Muscle layer of duodenum (tissue), 2 donors: Measurements from ENCODE around the gene KAZN.

ENCODE experiments used
- H3K27ac ChIP-seq: one replicate; pipeline ENCODE4 v1.7.0; 2013; ENCODE audit warnings: mild to moderate bottlenecking, low read length
- H3K27me3 ChIP-seq: one replicate; pipeline ENCODE4 v1.7.0; 2013; ENCODE audit warnings: low read depth, mild to moderate bottlenecking, control low read depth, low read length
- H3K36me3 ChIP-seq, 2 donors: one replicate each; pipeline ENCODE4 v1.7.0; 2013; ENCODE audit warnings: low read length in 2 of 2, control low read depth in 1 of 2, mild to moderate bottlenecking in 1 of 2; ENCODE audit not compliant: insufficient read depth in 2 of 2, control insufficient read depth in 1 of 2
- H3K4me1 ChIP-seq, 2 donors: one replicate each; pipeline ENCODE4 v1.7.0; 2013; ENCODE audit warnings: low read length in 2 of 2, mild to moderate bottlenecking in 2 of 2, control low read depth in 1 of 2, moderate library complexity in 1 of 2; ENCODE audit not compliant: insufficient read depth in 2 of 2, control insufficient read depth in 1 of 2
- H3K4me3 ChIP-seq, 2 donors: one replicate each; pipeline ENCODE4 v1.7.0; 2013; ENCODE audit warnings: low read length in 2 of 2, low read depth in 1 of 2, mild to moderate bottlenecking in 1 of 2
- H3K9me3 ChIP-seq, 2 donors: one replicate each; pipeline ENCODE4 v1.7.0; 2013; ENCODE audit warnings: low read length in 2 of 2, control low read depth in 1 of 2, mild to moderate bottlenecking in 1 of 2; ENCODE audit not compliant: control insufficient read depth in 1 of 2
- donor health status: healthy.

Gene KAZN

GRCh38 chr1:14603645-14604044 is 5.2 kb downstream of the KAZN start:
- H3K9me3 ChIP-seq, result no peaks in the 10 kb centered on the region
- no peak overlapping the region for H3K27ac ChIP-seq
- peaks cover 0 to 2% of the 10 kb centered on the region in 2 donors for H3K4me1 ChIP-seq
- peaks cover 23% of the 10 kb centered on the region for H3K27me3 ChIP-seq
- H3K4me3 ChIP-seq, result no peak overlapping the region
- no peaks in the 10 kb centered on the region for H3K36me3 ChIP-seq

DNA sequence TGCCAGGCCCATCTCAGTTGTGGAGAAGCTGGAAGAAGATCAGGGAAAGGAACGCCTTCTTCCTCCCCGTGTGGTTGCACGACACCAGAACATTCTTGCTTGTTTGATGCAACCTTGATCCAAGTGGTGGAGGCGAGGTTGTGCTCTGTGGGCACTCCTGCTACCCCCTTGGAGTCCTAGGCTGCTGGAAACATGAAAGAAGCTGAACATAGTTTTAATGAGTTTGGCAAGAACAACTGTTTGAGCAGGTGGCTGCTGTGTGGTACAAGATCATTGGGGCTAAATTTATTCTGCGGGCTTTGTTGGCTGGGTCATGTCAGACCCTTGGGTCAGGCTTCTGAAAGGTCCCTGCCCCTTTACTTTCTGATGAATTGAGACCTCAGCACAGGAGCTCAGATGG is 5.9 kb downstream of the KAZN start:
- Histone ChIP-seq H3K27me3 (peaks cover 20% of the 10 kb centered on the region), H3K27ac (no peak overlapping the region), H3K4me3 (no peak overlapping the region), H3K4me1 (no peaks in the 10 kb centered on the region), H3K9me3 (no peaks in the 10 kb centered on the region), H3K36me3 (no peaks in the 10 kb centered on the region)

DNA sequence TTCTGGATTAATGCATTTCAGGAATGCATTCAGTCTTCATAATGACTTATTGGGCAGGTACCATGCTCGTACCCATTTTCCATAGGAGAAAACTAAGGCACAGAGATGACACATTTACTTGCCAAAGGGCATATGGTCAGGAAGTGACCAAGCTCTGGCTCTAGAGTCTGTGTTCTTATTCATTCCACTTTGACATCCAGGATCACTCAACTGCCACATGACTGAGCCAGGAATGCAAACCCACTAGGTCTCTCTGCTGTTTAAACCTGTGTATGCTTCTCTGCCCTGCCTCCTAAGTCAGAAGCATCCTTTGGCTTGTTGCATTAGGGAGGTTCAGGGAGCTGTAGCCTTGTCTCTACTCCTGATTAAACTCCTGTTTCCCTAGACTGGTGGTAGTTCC is 7.5 kb downstream of the KAZN start:
- Histone ChIP-seq H3K4me1 (no peaks in the 10 kb centered on the region), H3K36me3 (no peaks in the 10 kb centered on the region), H3K27me3 (peaks cover 6% of the 10 kb centered on the region), H3K27ac (no peak overlapping the region), H3K4me3 (no peak overlapping the region), H3K9me3 (no peaks in the 10 kb centered on the region)

DNA sequence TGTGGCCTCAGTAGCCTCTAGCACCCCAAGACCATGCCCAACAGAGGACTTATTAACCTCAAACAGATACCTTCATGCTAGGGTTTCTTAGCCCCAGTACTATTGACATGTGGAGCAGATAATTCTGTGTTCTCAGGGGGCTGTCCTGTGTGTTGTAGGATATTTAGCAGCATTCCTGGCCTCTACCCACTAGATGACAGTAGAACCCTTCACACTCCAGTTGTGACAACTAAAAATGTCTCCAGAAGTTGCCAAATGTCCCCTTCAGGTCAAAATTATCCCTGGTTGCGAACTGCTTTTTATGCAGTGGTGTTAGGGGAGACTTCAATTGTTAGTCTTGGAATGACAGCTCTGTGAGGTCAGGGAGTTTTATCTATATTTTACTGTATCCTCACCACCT is 8.1 kb downstream of the KAZN start:
- Histone ChIP-seq H3K9me3 (no peaks in the 10 kb centered on the region), H3K4me1 (no peaks in the 10 kb centered on the region), H3K36me3 (no peaks in the 10 kb centered on the region), H3K27ac (no peak overlapping the region), H3K4me3 (no peak overlapping the region), H3K27me3 (no peaks in the 10 kb centered on the region)

DNA sequence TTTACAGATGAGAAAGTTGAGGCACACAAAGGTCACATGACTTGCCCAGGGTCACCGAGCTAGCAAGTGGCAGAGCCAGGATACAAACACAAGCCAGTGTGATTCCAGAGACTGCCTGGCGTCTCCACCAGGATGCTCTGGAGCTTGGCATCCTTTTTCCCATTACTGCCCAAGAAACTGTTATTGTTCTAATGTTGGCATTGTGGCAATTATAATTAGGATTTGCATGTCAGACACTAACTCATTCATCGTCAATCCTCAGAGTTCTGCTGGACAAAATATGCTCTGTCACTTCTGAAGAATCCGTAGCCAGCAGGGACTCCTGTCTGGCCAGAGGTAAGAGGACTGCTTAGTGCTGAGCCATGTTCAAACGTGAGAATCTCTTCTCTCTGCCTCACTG is 8.8 kb downstream of the KAZN start:
- Histone ChIP-seq H3K27ac (no peak overlapping the region), H3K4me3 (no peak overlapping the region), H3K36me3 (no peaks in the 10 kb centered on the region), H3K4me1 (no peaks in the 10 kb centered on the region), H3K9me3 (no peaks in the 10 kb centered on the region), H3K27me3 (no peaks in the 10 kb centered on the region)

GRCh38 chr1:14608308-14608707 is 9.8 kb downstream of the KAZN start:
- Histone ChIP-seq H3K4me3 (no peak overlapping the region), H3K27me3 (no peaks in the 10 kb centered on the region), H3K9me3 (no peaks in the 10 kb centered on the region), H3K4me1 (no peaks in the 10 kb centered on the region), H3K27ac (no peak overlapping the region), H3K36me3 (no peaks in the 10 kb centered on the region)

- H3K4me1 ChIP-seq, result no peaks in the 10 kb centered on the region
Measured at GRCh38 chr1:14610761-14611160, 12.3 kb downstream of the KAZN start.

DNA sequence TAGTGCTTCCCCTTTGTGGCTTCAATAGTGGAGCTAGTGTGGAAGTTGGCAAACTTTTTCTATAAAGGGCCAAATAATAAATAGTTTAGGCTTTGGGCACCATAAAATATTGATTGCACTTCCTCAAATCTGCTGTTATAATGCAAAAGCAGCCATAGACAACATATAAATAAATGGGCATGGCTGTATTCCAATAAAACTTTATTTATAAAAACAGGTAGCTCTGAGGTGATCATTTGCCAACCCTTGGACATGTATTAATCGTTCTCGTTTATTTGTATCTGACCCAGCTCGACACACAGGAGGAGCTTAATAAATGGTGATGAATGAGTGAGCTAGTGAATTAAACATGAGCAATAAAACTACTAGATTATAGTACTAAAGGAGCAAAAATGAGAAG is 13.3 kb downstream of the KAZN start:
- no peaks in the 10 kb centered on the region for H3K9me3 ChIP-seq
- H3K4me1 ChIP-seq, result no peaks in the 10 kb centered on the region
- H3K4me3 ChIP-seq, result no peak overlapping the region
- H3K27ac ChIP-seq, result no peak overlapping the region
- no peaks in the 10 kb centered on the region for H3K36me3 ChIP-seq
- H3K27me3 ChIP-seq, result no peaks in the 10 kb centered on the region

More at GRCh38 chr1:14610761-14611160, 12.3 kb downstream of the KAZN start:
- Histone ChIP-seq H3K36me3 (no peaks in the 10 kb centered on the region), H3K27ac (no peak overlapping the region), H3K4me3 (no peak overlapping the region), H3K9me3 (no peaks in the 10 kb centered on the region), H3K27me3 (no peaks in the 10 kb centered on the region)

DNA sequence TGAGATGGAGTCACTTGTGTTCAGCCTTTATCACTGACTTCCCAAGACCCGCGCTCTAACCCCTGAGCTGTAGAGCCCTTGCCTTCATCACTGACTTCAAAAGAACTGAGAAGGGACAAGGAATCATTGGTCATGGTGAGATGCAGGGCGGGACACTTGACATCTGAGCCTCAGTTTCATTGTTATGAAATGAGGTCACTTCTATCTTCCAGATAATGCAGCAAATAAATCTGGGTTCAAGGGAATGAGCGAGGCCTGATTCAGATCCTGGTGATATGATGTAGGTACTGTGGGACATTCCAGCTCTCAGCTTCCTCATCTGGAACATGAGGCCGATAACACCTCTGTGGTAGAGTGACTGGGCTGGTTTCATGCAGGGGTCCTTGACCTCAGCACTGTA is 13.8 kb downstream of the KAZN start:
- Histone ChIP-seq H3K27me3 (no peaks in the 10 kb centered on the region), H3K27ac (no peak overlapping the region), H3K4me3 (no peak overlapping the region), H3K9me3 (no peaks in the 10 kb centered on the region), H3K4me1 (no peaks in the 10 kb centered on the region), H3K36me3 (no peaks in the 10 kb centered on the region)

DNA sequence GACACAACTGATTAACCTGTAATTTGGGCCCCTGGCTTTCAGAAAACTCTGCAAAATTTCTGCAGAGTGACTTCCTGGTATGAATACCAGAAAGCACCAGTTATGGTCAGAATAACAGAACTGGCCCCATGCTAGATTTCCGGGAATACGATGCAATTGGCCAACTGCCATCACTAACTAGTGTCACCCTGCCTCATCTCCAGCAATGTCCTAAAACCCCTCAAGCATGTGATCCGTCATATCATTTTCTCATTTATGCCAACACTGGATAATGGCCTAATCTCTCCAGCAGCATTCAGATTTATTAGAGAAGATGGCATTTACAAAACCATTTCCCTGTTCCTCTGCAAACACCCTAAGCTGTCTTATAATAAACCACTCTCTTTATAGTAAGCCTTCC is 15.4 kb downstream of the KAZN start:
- Histone ChIP-seq H3K36me3 (no peaks in the 10 kb centered on the region), H3K4me3 (no peak overlapping the region), H3K27ac (no peak overlapping the region), H3K27me3 (no peaks in the 10 kb centered on the region), H3K4me1 (no peaks in the 10 kb centered on the region), H3K9me3 (no peaks in the 10 kb centered on the region)

DNA sequence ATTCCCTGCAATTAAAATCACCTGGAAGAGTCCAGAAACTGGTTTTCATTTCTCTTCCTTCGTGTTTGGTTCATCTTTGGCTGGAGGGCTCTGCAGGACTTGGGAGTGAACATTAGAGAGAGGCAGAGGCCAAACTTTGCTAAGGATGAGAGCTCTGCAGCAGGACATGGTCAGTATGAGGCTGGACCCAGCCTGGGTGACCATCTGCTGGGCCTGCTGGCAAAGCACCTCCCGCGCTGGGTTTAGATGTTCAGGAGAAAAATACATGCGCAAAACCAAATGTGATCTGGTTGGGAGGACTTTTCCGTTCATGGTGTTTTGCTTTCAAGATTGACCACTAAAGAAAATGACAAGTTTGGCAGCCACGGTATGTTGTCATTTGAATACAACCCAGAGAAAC is 15.9 kb downstream of the KAZN start:
- no peaks in the 10 kb centered on the region for H3K36me3 ChIP-seq
- no peak overlapping the region for H3K4me3 ChIP-seq
- no peaks in the 10 kb centered on the region for H3K27me3 ChIP-seq
- H3K27ac ChIP-seq, result no peak overlapping the region
- no peaks in the 10 kb centered on the region for H3K9me3 ChIP-seq
- H3K4me1 ChIP-seq, result no peaks in the 10 kb centered on the region

DNA sequence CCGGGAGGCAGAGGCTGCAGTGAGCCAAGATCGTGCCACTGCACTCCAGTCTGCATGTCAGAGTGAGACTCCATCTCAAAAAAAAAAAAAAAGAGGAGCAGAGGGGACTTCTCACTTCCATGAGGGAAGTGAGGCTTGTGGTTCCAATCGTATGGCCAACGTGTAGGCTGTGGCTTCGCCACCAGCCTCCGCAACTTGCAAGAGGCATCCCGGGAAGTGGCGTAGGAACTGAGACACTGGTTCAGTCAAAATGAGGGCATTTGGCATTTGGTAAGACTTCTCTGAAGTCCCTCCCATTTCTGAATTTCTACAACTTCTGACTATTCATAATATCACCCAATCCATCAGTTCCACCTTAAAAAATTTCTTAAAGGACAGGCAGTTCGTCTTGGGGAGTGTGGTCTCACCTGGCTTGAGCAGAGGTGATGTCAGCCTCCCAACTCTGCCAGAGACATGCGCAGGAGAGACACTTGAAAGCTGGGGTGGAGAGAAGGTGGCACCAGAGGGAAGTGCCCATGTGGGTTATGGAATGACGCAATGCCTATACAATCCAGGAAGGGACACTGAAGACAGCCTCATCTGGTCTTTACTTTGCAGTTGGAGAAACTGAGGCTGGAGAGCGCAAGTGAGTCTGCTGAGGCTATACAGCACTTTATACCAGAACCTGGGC is 17.2 kb downstream of the KAZN start:
- Histone ChIP-seq H3K36me3 (no peaks in the 10 kb centered on the region), H3K4me3 (no peak overlapping the region), H3K27me3 (no peaks in the 10 kb centered on the region), H3K9me3 (no peaks in the 10 kb centered on the region), H3K27ac (no peak overlapping the region), H3K4me1 (no peaks in the 10 kb centered on the region)
